Neuronal stem cell (in vitro differentiated cells): Measurements from ENCODE around the gene TBC1D22A.
A peak's percentile ranks its signal among the peaks of the same experiment; 100 is the strongest.

Experiments
- DNase-seq: peaks from one replicate; pipeline ENCODE4 v3.0.0-alpha.2; 2013; ENCODE audit warnings: low spot score
- H2AFZ ChIP-seq: one replicate; pipeline ENCODE4 v1.6.1; 2013; ENCODE audit warnings: mild to moderate bottlenecking, low read length, inconsistent platforms
- H2AK5ac ChIP-seq: 2 replicates; pipeline ENCODE4 v1.6.1; 2013; ENCODE audit warnings: low read depth, mild to moderate bottlenecking, inconsistent platforms, low read length, moderate library complexity, mixed read lengths
- H2BK120ac ChIP-seq: 2 replicates; pipeline ENCODE4 v1.6.1; 2013; ENCODE audit warnings: low read depth, mild to moderate bottlenecking, inconsistent platforms, low read length, moderate library complexity, mixed read lengths
- H2BK12ac ChIP-seq: one replicate; pipeline ENCODE4 v1.6.1; 2013; ENCODE audit warnings: low read length, inconsistent platforms
- H2BK15ac ChIP-seq: 2 replicates; pipeline ENCODE4 v1.6.1; 2013; ENCODE audit warnings: mild to moderate bottlenecking, low read length, inconsistent platforms, mixed read lengths
- H2BK5ac ChIP-seq: one replicate; pipeline ENCODE4 v1.6.1; 2013; ENCODE audit warnings: inconsistent platforms, mild to moderate bottlenecking, low read length, moderate library complexity
- H3K14ac ChIP-seq: one replicate; pipeline ENCODE4 v1.6.1; 2013; ENCODE audit warnings: low read length, inconsistent platforms
- H3K18ac ChIP-seq: 2 replicates; pipeline ENCODE4 v1.6.1; 2013; ENCODE audit warnings: low read length, inconsistent platforms
- H3K23ac ChIP-seq: 2 replicates; pipeline ENCODE4 v1.6.1; 2013; ENCODE audit warnings: low read depth, mild to moderate bottlenecking, mixed read lengths, low read length, inconsistent platforms; ENCODE audit not compliant: poor library complexity
- H3K27ac ChIP-seq: replicated peaks from 3 replicates; pipeline ENCODE4 v1.5.1; 2013; ENCODE audit warnings: low read length, inconsistent platforms
- H3K27me3 ChIP-seq, 3 experiments: 2 replicates each; pipeline ENCODE4 v1.6.1; 2013; ENCODE audit warnings: low read length in 3 of 3, mild to moderate bottlenecking in 2 of 3, inconsistent platforms in 1 of 3, low read depth in 1 of 3, mixed read lengths in 1 of 3, moderate library complexity in 1 of 3; ENCODE audit not compliant: control insufficient read depth in 3 of 3, insufficient read depth in 3 of 3
- H3K36me3 ChIP-seq, 2 donors: replicated peaks in 1 of 2; 2 replicates each; pipeline ENCODE4 v1.6.1; 2013; ENCODE audit warnings: low read length in 2 of 2; ENCODE audit not compliant: control insufficient read depth in 2 of 2, insufficient read depth in 2 of 2
- H3K4ac ChIP-seq: 2 replicates; pipeline ENCODE4 v1.6.1; 2013; ENCODE audit warnings: inconsistent platforms, mild to moderate bottlenecking, low read length, moderate library complexity
- H3K4me1 ChIP-seq, 2 donors: 1 replicate in 1 of 2; 2 replicates in 1 of 2; pipeline ENCODE4 v1.6.1; 2013; ENCODE audit warnings: low read length in 2 of 2, low read depth in 1 of 2; ENCODE audit not compliant: control insufficient read depth in 2 of 2, insufficient read depth in 1 of 2
- H3K4me2 ChIP-seq: one replicate; pipeline ENCODE4 v1.6.1; 2013; ENCODE audit warnings: mild to moderate bottlenecking, low read length, inconsistent platforms; ENCODE audit not compliant: insufficient read depth, poor library complexity, severe bottlenecking
- H3K4me3 ChIP-seq, 2 donors: 2 replicates each; pipeline ENCODE4 v1.5.1; 2013; ENCODE audit warnings: low read length in 2 of 2, mild to moderate bottlenecking in 2 of 2, inconsistent platforms in 1 of 2, moderate library complexity in 1 of 2
- H3K79me1 ChIP-seq: one replicate; pipeline ENCODE4 v1.6.1; 2013; ENCODE audit warnings: low read depth, mild to moderate bottlenecking, inconsistent platforms, low read length, moderate library complexity
- H3K9ac ChIP-seq: one replicate; pipeline ENCODE4 v1.6.1; 2013; ENCODE audit warnings: mild to moderate bottlenecking, low read depth, low read length, inconsistent platforms; ENCODE audit not compliant: poor library complexity
- H3K9me3 ChIP-seq, 2 donors: replicated peaks in 1 of 2; 2 replicates each; pipeline versions ENCODE3 to v1.6.1; 2013; ENCODE audit warnings: low read length in 2 of 2, mild to moderate bottlenecking in 2 of 2, inconsistent platforms in 1 of 2, low read depth in 1 of 2, mixed read lengths in 1 of 2, moderate library complexity in 1 of 2; ENCODE audit not compliant: control insufficient read depth in 2 of 2, insufficient read depth in 1 of 2
- H4K8ac ChIP-seq: one replicate; pipeline ENCODE4 v1.6.1; 2013; ENCODE audit warnings: low read depth, mild to moderate bottlenecking, inconsistent platforms, low read length, moderate library complexity
- H4K91ac ChIP-seq: one replicate; pipeline ENCODE4 v1.6.1; 2013; ENCODE audit warnings: low read length, low read depth, mild to moderate bottlenecking, inconsistent platforms; ENCODE audit not compliant: poor library complexity
- WGBS, 2 donors: extraction: QIAGEN DNeasy Blood & Tissue Kit; methylation state at CpG; one replicate each; pipeline ENCODE4 v1.1.7; 2013; ENCODE audit warnings: missing lambda C conversion rate in 2 of 2, mixed read lengths in 1 of 2; ENCODE audit not compliant: insufficient read length in 2 of 2, insufficient replicate concordance in 1 of 2; ENCODE audit errors: extremely low coverage in 2 of 2; 5-methylcytosine and 5-hydroxymethylcytosine counted together

The TBC1D22A gene

GRCh38 chr22:46884365-46884764 is 121.9 kb downstream of the TBC1D22A start:
- Histone ChIP-seq H2AK5ac (no peak overlapping the region), H3K4me2 (no peak overlapping the region), H3K23ac (no peak overlapping the region), H3K79me1 (peaks cover 2% of the 10 kb centered on the region), H3K4me1 (no peaks in the 10 kb centered on the region), H2BK120ac (no peak overlapping the region), H2AFZ (no peak overlapping the region), H2BK15ac (no peak overlapping the region), H2BK5ac (no peak overlapping the region), H3K9ac (no peak overlapping the region), H3K18ac (no peak overlapping the region), H2BK12ac (no peak overlapping the region), H3K27me3 (no peaks in the 10 kb centered on the region), H4K91ac (no peak overlapping the region), H3K14ac (no peak overlapping the region), H3K4ac (no peak overlapping the region), H3K4me3 (no peak overlapping the region), H3K27ac (no peak overlapping the region), H3K36me3 (no peaks in the 10 kb centered on the region), H3K9me3 (no peaks in the 10 kb centered on the region), H4K8ac (no peak overlapping the region)
- WGBS, 2 donors, result no CpG with 5 or more reads among the region's 8 CpGs
- no peak for DNase-seq

DNA sequence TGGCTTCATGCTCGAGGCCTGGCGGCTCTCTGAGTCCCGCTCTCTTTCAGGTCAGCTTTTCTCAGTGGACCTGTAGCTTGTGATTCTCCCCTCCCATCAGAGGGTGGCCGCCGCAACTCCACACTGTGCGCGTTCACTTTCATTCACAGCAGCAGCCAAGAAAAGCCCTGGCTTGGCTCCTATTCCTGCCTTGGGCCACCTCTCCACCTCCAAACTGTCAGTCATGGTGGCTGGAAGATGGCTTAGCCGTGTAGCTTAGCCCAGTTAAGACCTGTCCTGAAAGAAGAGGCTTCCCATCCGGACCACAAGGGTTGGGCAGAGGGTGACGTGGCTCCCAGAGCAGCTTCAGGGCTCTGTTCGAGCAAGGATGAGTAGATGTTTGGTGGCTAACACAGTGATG is 125.5 kb downstream of the TBC1D22A start:
- Histone ChIP-seq H3K4me2 (no peak overlapping the region), H3K14ac (no peak overlapping the region), H3K36me3 (peaks cover 0 to 7% of the 10 kb centered on the region in 2 donors), H4K91ac (no peak overlapping the region), H2BK15ac (no peak overlapping the region), H3K9ac (no peak overlapping the region), H3K27me3 (no peaks in the 10 kb centered on the region), H3K18ac (no peak overlapping the region), H2BK120ac (no peak overlapping the region), H3K4me3 (no peak overlapping the region), H3K9me3 (no peaks in the 10 kb centered on the region), H4K8ac (no peak overlapping the region), H3K4ac (no peak overlapping the region), H3K4me1 (no peaks in the 10 kb centered on the region), H2BK5ac (no peak overlapping the region), H3K79me1 (peaks cover 2% of the 10 kb centered on the region), H3K27ac (no peak overlapping the region), H3K23ac (no peak overlapping the region), H2AK5ac (no peak overlapping the region), H2AFZ (no peak overlapping the region), H2BK12ac (no peak overlapping the region)
- DNase-seq, result no peak
- WGBS, 2 donors, result no CpG with 5 or more reads among the region's 11 CpGs

DNA sequence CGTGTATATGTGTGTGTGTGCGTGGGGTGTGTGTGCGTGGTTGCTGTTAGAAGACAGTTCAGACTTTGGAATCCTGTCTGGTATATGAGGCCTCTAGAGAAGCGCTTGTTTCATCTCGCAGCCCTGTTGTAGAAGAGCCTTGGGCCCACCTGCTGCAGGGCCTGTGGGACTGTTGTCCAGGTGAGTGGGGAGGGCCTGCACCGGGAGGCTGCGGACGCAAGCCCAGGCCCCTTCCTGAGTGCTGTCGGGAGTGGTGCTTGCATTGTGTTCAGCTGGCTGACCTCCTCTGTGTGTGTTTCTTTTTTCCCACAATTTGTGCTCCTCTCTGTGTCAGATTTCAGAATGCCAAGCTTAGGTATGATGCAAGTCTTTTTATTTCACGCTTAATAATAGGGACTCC is 128.4 kb downstream of the TBC1D22A start:
- Histone ChIP-seq H3K23ac (peak overlapping the region; percentile 22), H2BK15ac (no peak overlapping the region), H2BK5ac (no peak overlapping the region), H3K4me1 (no peaks in the 10 kb centered on the region), H3K27ac (no peak overlapping the region), H4K91ac (no peak overlapping the region), H2BK120ac (no peak overlapping the region), H3K4me3 (no peak overlapping the region), H3K36me3 (peaks cover 5 to 21% of the 10 kb centered on the region in 2 donors), H3K9ac (no peak overlapping the region), H3K27me3 (no peaks in the 10 kb centered on the region), H3K79me1 (no peaks in the 10 kb centered on the region), H2BK12ac (no peak overlapping the region), H3K4ac (no peak overlapping the region), H3K4me2 (no peak overlapping the region), H3K18ac (no peak overlapping the region), H4K8ac (no peak overlapping the region), H3K14ac (no peak overlapping the region), H2AK5ac (no peak overlapping the region), H2AFZ (no peak overlapping the region), H3K9me3 (no peaks in the 10 kb centered on the region)
- no peak for DNase-seq
- WGBS, 2 donors, result no CpG with 5 or more reads among the region's 10 CpGs

DNA sequence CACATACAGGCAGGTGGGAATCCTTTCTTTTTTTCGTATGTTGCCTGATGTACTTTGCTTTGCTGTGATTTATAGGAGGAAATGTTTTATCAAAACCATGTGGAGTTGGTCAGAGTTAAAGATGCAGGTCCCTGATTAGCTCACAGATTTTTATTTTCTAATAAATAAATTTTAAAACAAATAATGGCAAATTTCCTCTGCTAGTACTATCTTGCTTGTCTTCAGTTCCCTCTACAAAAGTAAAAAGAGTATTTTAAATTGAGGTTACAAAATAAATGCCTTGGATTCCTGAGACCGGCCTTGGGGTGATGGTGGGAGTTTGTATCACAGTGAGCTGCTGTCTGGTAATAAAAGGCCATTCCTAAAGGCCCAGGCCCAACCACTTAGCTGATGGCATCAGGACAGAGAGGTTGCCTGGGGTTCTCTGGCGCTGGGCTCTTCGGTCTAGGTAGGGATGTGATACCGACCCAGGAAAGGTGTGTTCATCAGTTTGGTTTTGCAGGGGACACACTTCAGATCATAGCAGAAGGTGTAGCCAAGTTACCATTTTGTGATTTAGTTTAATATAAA is 129.0 kb downstream of the TBC1D22A start:
- Histone ChIP-seq H2BK12ac (no peak overlapping the region), H3K9ac (no peak overlapping the region), H3K4ac (no peak overlapping the region), H3K9me3 (no peaks in the 10 kb centered on the region), H4K91ac (no peak overlapping the region), H2AK5ac (no peak overlapping the region), H3K4me1 (no peaks in the 10 kb centered on the region), H3K4me3 (no peak overlapping the region), H4K8ac (no peak overlapping the region), H2AFZ (no peak overlapping the region), H3K36me3 (peaks cover 6 to 22% of the 10 kb centered on the region in 2 donors), H3K4me2 (no peak overlapping the region), H2BK5ac (no peak overlapping the region), H3K14ac (no peak overlapping the region), H3K23ac (no peak overlapping the region), H2BK15ac (no peak overlapping the region), H3K79me1 (no peaks in the 10 kb centered on the region), H3K27ac (no peak overlapping the region), H3K27me3 (no peaks in the 10 kb centered on the region), H2BK120ac (no peak overlapping the region), H3K18ac (no peak overlapping the region)
- DNase-seq, result no peak
- WGBS, 2 donors, result no CpG with 5 or more reads among the region's 5 CpGs
